Measurements from ENCODE around the gene TMEM185A.
"Not testable (repeated sequence)": the region's sequence is repeated elsewhere in the genome, so short reads cannot be mapped to it uniquely, and the experiment has no call there.

TMEM185A gene

GRCh38 chrX:149551245-149551938, 80.2 kb downstream of the TMEM185A start:
- DNase-seq (ENCODE audit: low read depth) = not testable (repeated sequence)

DNA sequence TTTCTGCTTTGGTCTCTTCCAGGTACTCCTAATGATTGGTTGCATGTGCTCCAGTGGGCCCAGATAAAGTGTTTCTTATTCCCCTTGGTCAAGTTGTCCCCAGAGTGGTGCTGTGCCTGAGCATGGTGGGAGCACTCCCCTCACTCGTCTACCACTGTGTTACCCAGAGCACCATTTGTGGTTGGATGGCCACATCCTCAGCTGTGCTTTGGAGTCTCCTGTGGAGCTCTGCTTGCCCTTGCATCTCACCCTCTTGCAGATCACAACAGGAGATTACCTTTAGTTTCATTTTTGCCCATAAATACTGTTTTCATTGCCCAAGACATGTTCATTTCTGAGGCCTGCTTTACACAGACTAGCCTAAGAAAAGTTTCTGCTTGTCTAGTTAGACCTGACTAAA, 81.1 kb downstream of the TMEM185A start:
- not testable (repeated sequence) for DNase-seq (ENCODE audit: low read depth)

DNA sequence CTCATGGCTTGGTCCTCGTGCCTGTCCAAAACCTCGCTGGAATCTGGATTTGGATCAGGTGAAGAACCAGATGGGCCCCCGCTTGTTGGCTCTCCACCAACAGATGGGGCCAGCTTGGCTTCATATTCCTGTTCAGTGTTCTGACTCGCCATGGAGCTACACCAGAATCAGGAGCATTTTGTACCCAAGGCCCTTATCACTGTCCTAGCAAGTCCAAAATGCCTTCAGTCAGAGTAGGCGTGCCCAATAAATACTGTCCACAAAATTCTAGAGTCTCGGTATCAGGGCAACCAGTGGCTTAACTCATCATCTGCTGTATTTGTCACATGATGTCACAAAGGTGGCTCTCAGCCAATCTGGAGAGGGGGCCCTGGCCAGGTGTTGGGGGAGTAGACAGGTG, 81.9 kb downstream of the TMEM185A start, which contains the start of gene HSFX3:
TSS of gene HSFX3 (minus strand) at position 224 of the 400 bp plus-strand sequence. CDS start at position 152, 72 bp downstream.
- not testable (repeated sequence) for DNase-seq (ENCODE audit: low read depth)

DNA sequence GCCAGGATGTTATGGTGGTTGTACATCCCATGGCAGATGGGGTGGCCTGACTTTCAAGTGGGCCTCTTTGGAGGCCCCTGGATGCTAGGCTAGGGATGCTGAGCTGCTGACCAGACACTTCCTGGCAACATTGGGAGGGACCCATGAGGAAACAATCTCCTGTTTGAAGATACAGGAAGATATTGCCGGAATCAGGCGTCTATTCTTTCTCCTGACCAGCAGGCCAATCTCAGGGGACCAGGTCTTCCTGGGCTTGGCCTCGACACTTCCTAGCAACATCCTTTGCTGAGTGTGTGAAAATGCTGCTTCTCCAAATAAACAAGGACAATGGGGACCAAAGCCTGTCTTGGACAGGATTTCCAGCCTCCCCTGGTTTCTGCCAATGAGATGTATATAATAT, 83.8 kb downstream of the TMEM185A start:
- not testable (repeated sequence) for DNase-seq (ENCODE audit: low read depth)

GRCh38 chrX:149546962-149547361, 84.6 kb downstream of the TMEM185A start:
- DNase-seq (ENCODE audit: low read depth) = not testable (repeated sequence)
